HEK293 (cell line): ENCODE data around the gene SCN8A.

Source experiments
- BCL11B ChIP-seq: fragments of 450-650 bp; formaldehyde crosslinking; IDR thresholded peaks from 2 replicates; pipeline ENCODE4 v1.5.1; 2016; ENCODE audit warnings: low read depth, missing biosample characterization, missing genetic modification characterization
- CTCF ChIP-seq: fragments of 450-650 bp; formaldehyde crosslinking; IDR thresholded peaks from 2 replicates; pipeline ENCODE4 v1.5.1; 2016; ENCODE audit warnings: missing biosample characterization, missing genetic modification characterization
- GLIS2 ChIP-seq: fragments of 450-650 bp; formaldehyde crosslinking; IDR thresholded peaks from 2 replicates; pipeline ENCODE4 v1.5.1; 2016; ENCODE audit warnings: missing biosample characterization, missing genetic modification characterization
- KLF1 ChIP-seq: fragments of 450-650 bp; formaldehyde crosslinking; IDR thresholded peaks from 2 replicates; pipeline ENCODE4 v1.5.1; 2016; ENCODE audit warnings: missing biosample characterization, missing genetic modification characterization
- PRDM1 ChIP-seq: fragments of 450-650 bp; formaldehyde crosslinking; IDR thresholded peaks from 2 replicates; pipeline ENCODE4; 2016; ENCODE audit warnings: missing biosample characterization, missing genetic modification characterization
- ZNF146 ChIP-seq: fragments of 450-650 bp; formaldehyde crosslinking; IDR thresholded peaks from 2 replicates; pipeline ENCODE4 v1.5.1; 2016; ENCODE audit warnings: missing biosample characterization, missing genetic modification characterization
- ZNF174 ChIP-seq: fragments of 450-650 bp; formaldehyde crosslinking; IDR thresholded peaks from 2 replicates; pipeline ENCODE4 v1.5.0; 2017; ENCODE audit warnings: missing biosample characterization, mild to moderate bottlenecking, missing genetic modification characterization
- ZNF558 ChIP-seq: fragments of 450-650 bp; formaldehyde crosslinking; IDR thresholded peaks from 2 replicates; pipeline ENCODE4 v1.5.1; 2016; ENCODE audit warnings: missing biosample characterization, missing genetic modification characterization
- ZSCAN30 ChIP-seq: fragments of 450-650 bp; IDR thresholded peaks from 2 replicates; pipeline ENCODE4 v1.5.1; 2018; ENCODE audit warnings: missing biosample characterization, mild to moderate bottlenecking, missing genetic modification characterization, moderate library complexity

GRCh38 chr12:51777457-51777856 is 186.4 kb downstream of the SCN8A start:
- TF ChIP-seq ZNF174 (tag by site-specific recombination) = no peak
- TF ChIP-seq ZNF558 (tag by site-specific recombination) = no peak
- TF ChIP-seq ZNF146 (tag by site-specific recombination) = no peak
- no peak for TF ChIP-seq CTCF
- no peak for TF ChIP-seq KLF1 (tag by site-specific recombination)
- no peak for TF ChIP-seq GLIS2 (tag by site-specific recombination)
- TF ChIP-seq PRDM1 = no peak
- TF ChIP-seq BCL11B (tag by site-specific recombination) = no peak
- TF ChIP-seq ZSCAN30 = no peak
